H1 (cell line): Measurements from ENCODE around the gene CAPZB. TPM values are rescaled to one million over a fixed set of nuclear protein-coding genes. Genes with fewer than 3 reads are reported as not detected.

Experiments
- BCL11A ChIP-seq, 2 experiments: IDR thresholded peaks; one replicate each; pipeline ENCODE4 v1.6.1; 2011; ENCODE audit warnings: low read depth in 2 of 2, low read length in 2 of 2, mild to moderate bottlenecking in 2 of 2
- FOSL1 ChIP-seq: IDR thresholded peaks from 2 replicates; pipeline ENCODE4 v1.6.1; 2011; ENCODE audit warnings: mild to moderate bottlenecking, low read depth, low read length, moderate library complexity; ENCODE audit not compliant: insufficient read depth
- JUND ChIP-seq: IDR thresholded peaks from 2 replicates; pipeline ENCODE4 v1.6.1; 2011; ENCODE audit warnings: mild to moderate bottlenecking, improper control_type of control experiment, low read length
- NRF1 ChIP-seq: IDR thresholded peaks from 2 replicates; pipeline ENCODE4 v1.6.1; 2011; ENCODE audit warnings: mild to moderate bottlenecking, low read depth, low read length, improper control_type of control experiment
- SIN3A ChIP-seq, 2 experiments: IDR thresholded peaks in 1 of 2; conservative IDR thresholded peaks in 1 of 2; 2 replicates each; pipeline ENCODE4 v1.6.1; 2011 to 2012; ENCODE audit warnings: low read length in 2 of 2, improper control_type of control experiment in 1 of 2, low read depth in 1 of 2, mild to moderate bottlenecking in 1 of 2
- SP1 ChIP-seq: IDR thresholded peaks from 2 replicates; pipeline ENCODE4 v1.6.1; 2011; ENCODE audit warnings: low read depth, low read length
- SUZ12 ChIP-seq: fragments of 200-600 bp; sonication (generic); IDR thresholded peaks from 2 replicates; pipeline ENCODE4 v1.6.1; 2012; ENCODE audit warnings: mild to moderate bottlenecking, inconsistent platforms, low read length, moderate library complexity, mixed read lengths
- polyA plus RNA-seq, 7 experiments: library from polyadenylated mRNA; depleted of rRNA in 3 of 7; stranded (reverse) in 5 of 7; unstranded in 2 of 7; fragments of >200 nt in 5 of 7; fragments of 200-250 nt in 2 of 7; gene quantifications; 1 replicate in 5 of 7; 2 replicates in 1 of 7; 4 replicates in 1 of 7; pipeline versions ENCODE4 v1.2.1 to v1.2.3, GENCODE V29; 2011 to 2013; ENCODE audit warnings: missing spikeins in 2 of 7, mixed read lengths in 2 of 7
- total RNA-seq: library from RNA; stranded (reverse); fragmentation: NEBNext Ultra II Directional; extraction: Animal tissue kit (Norgen Biotek cat#: 25700); gene quantifications from 2 replicates; pipeline ENCODE4 v1.2.1, GENCODE V29; 2021

CAPZB gene
- total and polyA plus RNA-seq, 2 of the 8 experiments (the other 6 are each of a cell fraction or from before 2014, with no cell fraction given), result 162 to 371 TPM

- no peak for TF ChIP-seq FOSL1
- TF ChIP-seq NRF1, result no peak
- TF ChIP-seq SUZ12, result no peak
- no peak for TF ChIP-seq BCL11A (IDR thresholded peaks at IDR 0.05; ENCODE audit: low read depth in 2 of 2, low read length in 2 of 2)
- no peak for TF ChIP-seq JUND
- TF ChIP-seq SP1, result no peak
- TF ChIP-seq SIN3A (conservative IDR thresholded peaks at IDR 0.05 in 1 of 2, IDR thresholded peaks at IDR 0.05 in 1 of 2; ENCODE audit: low read depth in 1 of 2, low read length in 2 of 2), result no peak
- TF ChIP-seq, all 59 proteins: peak for 0
Observed at GRCh38 chr1:19344831-19345230, 140.5 kb downstream of the CAPZB start (continued).
